SK-N-SH (cell line): Measurements from ENCODE around the gene ST7.

Source experiments
- CHD2 ChIP-seq: fragments of 150-350 bp; IDR thresholded peaks from 2 replicates; pipeline ENCODE4 v1.6.1; 2018; ENCODE audit warnings: low read length; ENCODE audit not compliant: partially characterized antibody
- EP300 ChIP-seq, 2 experiments: IDR thresholded peaks; 2 replicates each; pipeline versions ENCODE4 v1.4.0 to v1.6.1; 2012; ENCODE audit warnings: borderline replicate concordance in 1 of 2, low read depth in 1 of 2, low read length in 1 of 2
- EZH2phosphoT487 ChIP-seq: fragments of 200-600 bp; sonication (generic); IDR thresholded peaks from 2 replicates; pipeline ENCODE4 v1.6.1; 2017; ENCODE audit warnings: low read depth, mixed run types, mild to moderate bottlenecking, antibody characterized with exemption, moderate library complexity, borderline replicate concordance
- FOSL2 ChIP-seq: IDR thresholded peaks from 2 replicates; pipeline ENCODE4 v1.4.0; 2012; ENCODE audit warnings: low read depth, mild to moderate bottlenecking, moderate library complexity, borderline replicate concordance
- GATA2 ChIP-seq: sonication (generic); formaldehyde crosslinking; IDR thresholded peaks from 2 replicates; pipeline ENCODE4 v1.5.0; 2020; ENCODE audit warnings: mild to moderate bottlenecking, missing genetic modification reagents
- JUND ChIP-seq: IDR thresholded peaks from 2 replicates; pipeline ENCODE4 v1.4.0; 2012
- POLR2AphosphoS5 ChIP-seq: IDR thresholded peaks from 2 replicates; pipeline ENCODE4 v1.6.1; 2012; ENCODE audit warnings: low read depth, low read length
- RAD21 ChIP-seq: IDR thresholded peaks from 2 replicates; pipeline ENCODE4 v1.6.1; 2012; ENCODE audit warnings: mild to moderate bottlenecking, low read length
- SMC3 ChIP-seq: IDR thresholded peaks from 2 replicates; pipeline ENCODE4 v1.6.1; 2012; ENCODE audit warnings: low read depth, low read length, improper control_type of control experiment
- YY1 ChIP-seq: IDR thresholded peaks from 2 replicates; pipeline ENCODE4 v1.4.0; 2012; ENCODE audit warnings: low read depth, mild to moderate bottlenecking
- TF ChIP-seq, protein P1 (sequence below): fragments of 200-600 bp; sonication (generic); IDR thresholded peaks from 2 replicates; pipeline ENCODE4 v1.6.1; 2017; ENCODE audit warnings: antibody characterized with exemption, mild to moderate bottlenecking, moderate library complexity
- TF ChIP-seq, protein P2 (sequence below): IDR thresholded peaks from 2 replicates; pipeline ENCODE4 v1.4.0; 2012; ENCODE audit warnings: low read depth
- TF ChIP-seq, protein P3 (sequence below): IDR thresholded peaks from 2 replicates; pipeline ENCODE4; 2012

DNA sequence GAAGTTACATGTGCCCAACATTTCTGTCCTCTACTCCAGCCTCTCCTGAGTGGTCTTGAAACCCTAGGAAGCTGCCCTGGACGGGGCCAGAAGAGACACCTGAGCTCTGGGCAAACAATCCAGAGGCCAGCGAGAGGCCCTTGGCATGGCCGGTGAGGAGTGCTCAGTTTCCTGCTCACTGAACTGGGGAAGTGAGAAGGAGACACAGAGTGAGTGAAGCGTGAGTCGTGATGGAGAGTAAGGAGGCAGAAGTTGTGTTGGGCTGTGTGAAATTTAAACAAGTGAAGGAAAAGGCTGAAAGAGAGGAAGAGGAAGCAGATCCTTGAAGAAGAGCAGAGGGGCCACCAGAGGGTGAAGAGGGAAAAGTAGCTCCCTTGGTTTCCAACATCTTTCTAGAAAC is 296.4 kb downstream of the ST7 start:
- no peak for TF ChIP-seq POLR2AphosphoS5
- TF ChIP-seq, protein P1, sequence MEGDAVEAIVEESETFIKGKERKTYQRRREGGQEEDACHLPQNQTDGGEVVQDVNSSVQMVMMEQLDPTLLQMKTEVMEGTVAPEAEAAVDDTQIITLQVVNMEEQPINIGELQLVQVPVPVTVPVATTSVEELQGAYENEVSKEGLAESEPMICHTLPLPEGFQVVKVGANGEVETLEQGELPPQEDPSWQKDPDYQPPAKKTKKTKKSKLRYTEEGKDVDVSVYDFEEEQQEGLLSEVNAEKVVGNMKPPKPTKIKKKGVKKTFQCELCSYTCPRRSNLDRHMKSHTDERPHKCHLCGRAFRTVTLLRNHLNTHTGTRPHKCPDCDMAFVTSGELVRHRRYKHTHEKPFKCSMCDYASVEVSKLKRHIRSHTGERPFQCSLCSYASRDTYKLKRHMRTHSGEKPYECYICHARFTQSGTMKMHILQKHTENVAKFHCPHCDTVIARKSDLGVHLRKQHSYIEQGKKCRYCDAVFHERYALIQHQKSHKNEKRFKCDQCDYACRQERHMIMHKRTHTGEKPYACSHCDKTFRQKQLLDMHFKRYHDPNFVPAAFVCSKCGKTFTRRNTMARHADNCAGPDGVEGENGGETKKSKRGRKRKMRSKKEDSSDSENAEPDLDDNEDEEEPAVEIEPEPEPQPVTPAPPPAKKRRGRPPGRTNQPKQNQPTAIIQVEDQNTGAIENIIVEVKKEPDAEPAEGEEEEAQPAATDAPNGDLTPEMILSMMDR = no peak
- TF ChIP-seq EP300 (IDR thresholded peaks at IDR 0.05; ENCODE audit: borderline replicate concordance in 1 of 2, low read depth in 1 of 2, low read length in 1 of 2) = no peak
- no peak for TF ChIP-seq JUND
- TF ChIP-seq, protein P2, sequence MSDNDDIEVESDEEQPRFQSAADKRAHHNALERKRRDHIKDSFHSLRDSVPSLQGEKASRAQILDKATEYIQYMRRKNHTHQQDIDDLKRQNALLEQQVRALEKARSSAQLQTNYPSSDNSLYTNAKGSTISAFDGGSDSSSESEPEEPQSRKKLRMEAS = no peak
- TF ChIP-seq YY1 = no peak
- TF ChIP-seq SMC3 = no peak
- no peak for TF ChIP-seq RAD21
- no peak for TF ChIP-seq GATA2
- TF ChIP-seq CHD2 = no peak
- no peak for TF ChIP-seq FOSL2
- no peak for TF ChIP-seq EZH2phosphoT487
- TF ChIP-seq, protein P3, sequence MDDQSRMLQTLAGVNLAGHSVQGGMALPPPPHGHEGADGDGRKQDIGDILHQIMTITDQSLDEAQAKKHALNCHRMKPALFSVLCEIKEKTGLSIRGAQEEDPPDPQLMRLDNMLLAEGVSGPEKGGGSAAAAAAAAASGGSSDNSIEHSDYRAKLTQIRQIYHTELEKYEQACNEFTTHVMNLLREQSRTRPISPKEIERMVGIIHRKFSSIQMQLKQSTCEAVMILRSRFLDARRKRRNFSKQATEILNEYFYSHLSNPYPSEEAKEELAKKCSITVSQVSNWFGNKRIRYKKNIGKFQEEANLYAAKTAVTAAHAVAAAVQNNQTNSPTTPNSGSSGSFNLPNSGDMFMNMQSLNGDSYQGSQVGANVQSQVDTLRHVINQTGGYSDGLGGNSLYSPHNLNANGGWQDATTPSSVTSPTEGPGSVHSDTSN = no peak
